ENCODE data around the gene NSRP1. TPM values are rescaled to one million over a fixed set of nuclear protein-coding genes. Genes with fewer than 3 reads are reported as not detected.

The NSRP1 gene
- total RNA-seq, 1 experiment from 2014 or later = 22.8 TPM

- TF ChIP-seq, protein P1, sequence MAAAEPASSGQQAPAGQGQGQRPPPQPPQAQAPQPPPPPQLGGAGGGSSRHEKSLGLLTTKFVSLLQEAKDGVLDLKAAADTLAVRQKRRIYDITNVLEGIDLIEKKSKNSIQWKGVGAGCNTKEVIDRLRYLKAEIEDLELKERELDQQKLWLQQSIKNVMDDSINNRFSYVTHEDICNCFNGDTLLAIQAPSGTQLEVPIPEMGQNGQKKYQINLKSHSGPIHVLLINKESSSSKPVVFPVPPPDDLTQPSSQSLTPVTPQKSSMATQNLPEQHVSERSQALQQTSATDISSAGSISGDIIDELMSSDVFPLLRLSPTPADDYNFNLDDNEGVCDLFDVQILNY (CRISPR knock-in tag; IDR thresholded peaks at IDR 0.05) = no peak
- TF ChIP-seq ZNF232 (CRISPR knock-in tag; IDR thresholded peaks at IDR 0.05) = no peak
- TF ChIP-seq IRF2 (CRISPR knock-in tag; IDR thresholded peaks at IDR 0.05; ENCODE audit: borderline replicate concordance, low read depth) = no peak
- TF ChIP-seq ZNF423 (CRISPR knock-in tag; IDR thresholded peaks at IDR 0.05) = no peak
- TF ChIP-seq FOXK1 (CRISPR knock-in tag; IDR thresholded peaks at IDR 0.05) = no peak
- no peak for TF ChIP-seq NFYB (CRISPR knock-in tag; conservative IDR thresholded peaks at IDR 0.05; ENCODE audit: low read depth)
- no peak for TF ChIP-seq ZNF512 (CRISPR knock-in tag; IDR thresholded peaks at IDR 0.05; ENCODE audit: borderline replicate concordance)
- TF ChIP-seq, protein P2, sequence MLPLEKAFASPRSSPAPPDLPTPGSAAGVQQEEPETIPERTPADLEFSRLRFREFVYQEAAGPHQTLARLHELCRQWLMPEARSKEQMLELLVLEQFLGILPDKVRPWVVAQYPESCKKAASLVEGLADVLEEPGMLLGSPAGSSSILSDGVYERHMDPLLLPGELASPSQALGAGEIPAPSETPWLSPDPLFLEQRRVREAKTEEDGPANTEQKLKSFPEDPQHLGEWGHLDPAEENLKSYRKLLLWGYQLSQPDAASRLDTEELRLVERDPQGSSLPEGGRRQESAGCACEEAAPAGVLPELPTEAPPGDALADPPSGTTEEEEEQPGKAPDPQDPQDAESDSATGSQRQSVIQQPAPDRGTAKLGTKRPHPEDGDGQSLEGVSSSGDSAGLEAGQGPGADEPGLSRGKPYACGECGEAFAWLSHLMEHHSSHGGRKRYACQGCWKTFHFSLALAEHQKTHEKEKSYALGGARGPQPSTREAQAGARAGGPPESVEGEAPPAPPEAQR (CRISPR knock-in tag; IDR thresholded peaks at IDR 0.05) = no peak
- TF ChIP-seq ZNF281 (CRISPR knock-in tag; IDR thresholded peaks at IDR 0.05) = no peak
- TF ChIP-seq HMGXB4 (CRISPR knock-in tag; IDR thresholded peaks at IDR 0.05) = no peak
Measured at GRCh38 chr17:30091771-30092170, 24.8 kb upstream of the NSRP1 start (continued).

GRCh38 chr17:30092886-30093285 is 23.7 kb upstream of the NSRP1 start:
- no peak for ATAC-seq

More at GRCh38 chr17:30092886-30093285, 23.7 kb upstream of the NSRP1 start:
- Mint-ChIP-seq H3K4me3 (no peak overlapping the region), H3K4me1 (0 out of 2 replicates have a peak, but pooled peaks cover 3% of the 10 kb centered on the region), H3K36me3 (no peaks in the 10 kb centered on the region), H3K27me3 (ENCODE audit: low read depth) (no peaks in the 10 kb centered on the region; the same call in 1 of the 2 replicates), H3K9me3 (no peaks in the 10 kb centered on the region), H3K27ac (no peak overlapping the region)
- ChIA-PET CTCF (interaction anchor here (0.5 to 5.6 kb wide), 94 partner anchors 8 to 723 kb away, joined by 3 to 114 read pairs (median 5); partner anchors contain the start of genes BLMH, CORO6, NSRP1 and SLC6A4), POLR2A (interaction anchor here (0.6 to 1.4 kb wide), 2 partner anchors 12 to 62 kb away, joined by 3 read pairs; no protein-coding TSS in a partner anchor)
- DNase-seq (ENCODE audit: low spot score) = no peak
- TF ChIP-seq TCF7 (CRISPR knock-in tag; IDR thresholded peaks at IDR 0.05; ENCODE audit: low read depth) (no peak), ATF1 (CRISPR knock-in tag; IDR thresholded peaks at IDR 0.05) (no peak), ZNF281 (CRISPR knock-in tag; IDR thresholded peaks at IDR 0.05) (no peak), ZNF671 (CRISPR knock-in tag; IDR thresholded peaks at IDR 0.05) (no peak)
- TF ChIP-seq, protein P2 (CRISPR knock-in tag; IDR thresholded peaks at IDR 0.05) = no peak
- TF ChIP-seq, protein P3, sequence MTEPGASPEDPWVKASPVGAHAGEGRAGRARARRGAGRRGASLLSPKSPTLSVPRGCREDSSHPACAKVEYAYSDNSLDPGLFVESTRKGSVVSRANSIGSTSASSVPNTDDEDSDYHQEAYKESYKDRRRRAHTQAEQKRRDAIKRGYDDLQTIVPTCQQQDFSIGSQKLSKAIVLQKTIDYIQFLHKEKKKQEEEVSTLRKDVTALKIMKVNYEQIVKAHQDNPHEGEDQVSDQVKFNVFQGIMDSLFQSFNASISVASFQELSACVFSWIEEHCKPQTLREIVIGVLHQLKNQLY (CRISPR knock-in tag; IDR thresholded peaks at IDR 0.05) = no peak
